ENCODE results near the gene HLA-G.

Gene HLA-G

GRCh38 chr6:29816030-29816429, 11.6 kb upstream of the HLA-G start:
- no peak overlapping the region for H3K27ac ChIP-seq (ENCODE audit: low read depth, low read length)
- H3K9me3 ChIP-seq (ENCODE audit: control insufficient read depth, insufficient read depth, low read length), result no peaks in the 10 kb centered on the region
- no peak overlapping the region for H3K9ac ChIP-seq (ENCODE audit: low read depth, low read length)

GRCh38 chr6:29818892-29819291, 8.7 kb upstream of the HLA-G start:
- no peak overlapping the region for H3K9ac ChIP-seq (ENCODE audit: low read depth, low read length)
- no peaks in the 10 kb centered on the region for H3K4me1 ChIP-seq (ENCODE audit: control insufficient read depth, insufficient read depth, low read length)
- H3K4me3 ChIP-seq (ENCODE audit: low read depth, low read length), result no peak overlapping the region
- H3K36me3 ChIP-seq (ENCODE audit: control insufficient read depth, insufficient read depth, low read length), result no peaks in the 10 kb centered on the region
- no peaks in the 10 kb centered on the region; the same call in 1 of the 2 replicates for H3K27me3 ChIP-seq (ENCODE audit: control insufficient read depth, insufficient read depth, low read length)
- no peak overlapping the region for H3K27ac ChIP-seq (ENCODE audit: low read depth, low read length)
- H3K9me3 ChIP-seq (ENCODE audit: control insufficient read depth, insufficient read depth, low read length), result no peaks in the 10 kb centered on the region

More at GRCh38 chr6:29816030-29816429, 11.6 kb upstream of the HLA-G start:
- H3K4me1 ChIP-seq (ENCODE audit: control insufficient read depth, insufficient read depth, low read length), result no peaks in the 10 kb centered on the region
- H3K27me3 ChIP-seq (ENCODE audit: control insufficient read depth, insufficient read depth, low read length), result no peaks in the 10 kb centered on the region
- no peak overlapping the region for H3K4me3 ChIP-seq (ENCODE audit: low read depth, low read length)
- H3K36me3 ChIP-seq (ENCODE audit: control insufficient read depth, insufficient read depth, low read length), result no peaks in the 10 kb centered on the region

- no peaks in the 10 kb centered on the region for H3K36me3 ChIP-seq (ENCODE audit: control insufficient read depth, insufficient read depth, low read length)
- peaks cover 37% of the 10 kb centered on the region for H3K27me3 ChIP-seq (ENCODE audit: control insufficient read depth, insufficient read depth, low read length)
- no peak overlapping the region for H3K4me3 ChIP-seq (ENCODE audit: low read depth, low read length)
- no peak overlapping the region for H3K9ac ChIP-seq (ENCODE audit: low read depth, low read length)
- no peaks in the 10 kb centered on the region for H3K4me1 ChIP-seq (ENCODE audit: control insufficient read depth, insufficient read depth, low read length)
- H3K9me3 ChIP-seq (ENCODE audit: control insufficient read depth, insufficient read depth, low read length), result no peaks in the 10 kb centered on the region
- no peak overlapping the region for H3K27ac ChIP-seq (ENCODE audit: low read depth, low read length)
These were observed 3.5 kb upstream of the HLA-G start for GRCh38 chr6:29824144-29824543.

GRCh38 chr6:29825848-29826247, 1.8 kb upstream of the HLA-G start:
- no peaks in the 10 kb centered on the region for H3K36me3 ChIP-seq (ENCODE audit: control insufficient read depth, insufficient read depth, low read length)
- H3K9ac ChIP-seq (ENCODE audit: low read depth, low read length), result no peak overlapping the region
- no peak overlapping the region for H3K27ac ChIP-seq (ENCODE audit: low read depth, low read length)
- H3K27me3 ChIP-seq (ENCODE audit: control insufficient read depth, insufficient read depth, low read length), result peaks cover 54% of the 10 kb centered on the region
- no peaks in the 10 kb centered on the region for H3K4me1 ChIP-seq (ENCODE audit: control insufficient read depth, insufficient read depth, low read length)
- no peaks in the 10 kb centered on the region for H3K9me3 ChIP-seq (ENCODE audit: control insufficient read depth, insufficient read depth, low read length)
- H3K4me3 ChIP-seq (ENCODE audit: low read depth, low read length), result no peak overlapping the region

GRCh38 chr6:29826271-29826670, 1.4 kb upstream of the HLA-G start:
- H3K27me3 ChIP-seq (ENCODE audit: control insufficient read depth, insufficient read depth, low read length), result peaks cover 57% of the 10 kb centered on the region
- H3K9ac ChIP-seq (ENCODE audit: low read depth, low read length), result no peak overlapping the region
- H3K9me3 ChIP-seq (ENCODE audit: control insufficient read depth, insufficient read depth, low read length), result no peaks in the 10 kb centered on the region
- H3K36me3 ChIP-seq (ENCODE audit: control insufficient read depth, insufficient read depth, low read length), result no peaks in the 10 kb centered on the region
- H3K4me3 ChIP-seq (ENCODE audit: low read depth, low read length), result no peak overlapping the region
- no peak overlapping the region for H3K27ac ChIP-seq (ENCODE audit: low read depth, low read length)
- no peaks in the 10 kb centered on the region for H3K4me1 ChIP-seq (ENCODE audit: control insufficient read depth, insufficient read depth, low read length)

GRCh38 chr6:29828471-29828797, 809 bp downstream of the HLA-G start:
- Histone ChIP-seq H3K9ac (ENCODE audit: low read depth, low read length) (no peak overlapping the region), H3K4me3 (ENCODE audit: low read depth, low read length) (peak overlapping the region; percentile 63)

GRCh38 chr6:29829766-29830165, 2.1 kb downstream of the HLA-G start:
- no peaks in the 10 kb centered on the region for H3K9me3 ChIP-seq (ENCODE audit: control insufficient read depth, insufficient read depth, low read length)
- no peak overlapping the region for H3K27ac ChIP-seq (ENCODE audit: low read depth, low read length)
- H3K27me3 ChIP-seq (ENCODE audit: control insufficient read depth, insufficient read depth, low read length), result peaks cover 60% of the 10 kb centered on the region
- H3K36me3 ChIP-seq (ENCODE audit: control insufficient read depth, insufficient read depth, low read length), result no peaks in the 10 kb centered on the region
- H3K4me1 ChIP-seq (ENCODE audit: control insufficient read depth, insufficient read depth, low read length), result no peaks in the 10 kb centered on the region
- H3K4me3 ChIP-seq (ENCODE audit: low read depth, low read length), result no peak overlapping the region
- H3K9ac ChIP-seq (ENCODE audit: low read depth, low read length), result no peak overlapping the region

More at GRCh38 chr6:29828471-29828797, 809 bp downstream of the HLA-G start:
- Histone ChIP-seq H3K9me3 (ENCODE audit: control insufficient read depth, insufficient read depth, low read length) (no peaks in the 10 kb centered on the region), H3K27me3 (ENCODE audit: control insufficient read depth, insufficient read depth, low read length) (peaks cover 60% of the 10 kb centered on the region), H3K4me1 (ENCODE audit: control insufficient read depth, insufficient read depth, low read length) (no peaks in the 10 kb centered on the region), H3K27ac (ENCODE audit: low read depth, low read length) (no peak overlapping the region), H3K36me3 (ENCODE audit: control insufficient read depth, insufficient read depth, low read length) (no peaks in the 10 kb centered on the region)

GRCh38 chr6:29830409-29830808, 2.8 kb downstream of the HLA-G start:
- no peaks in the 10 kb centered on the region for H3K9me3 ChIP-seq (ENCODE audit: control insufficient read depth, insufficient read depth, low read length)
- H3K4me1 ChIP-seq (ENCODE audit: control insufficient read depth, insufficient read depth, low read length), result no peaks in the 10 kb centered on the region
- H3K27ac ChIP-seq (ENCODE audit: low read depth, low read length), result no peak overlapping the region
- no peak overlapping the region for H3K9ac ChIP-seq (ENCODE audit: low read depth, low read length)
- H3K4me3 ChIP-seq (ENCODE audit: low read depth, low read length), result no peak overlapping the region
- H3K36me3 ChIP-seq (ENCODE audit: control insufficient read depth, insufficient read depth, low read length), result no peaks in the 10 kb centered on the region
- peaks cover 65% of the 10 kb centered on the region for H3K27me3 ChIP-seq (ENCODE audit: control insufficient read depth, insufficient read depth, low read length)

GRCh38 chr6:29831776-29832175, 4.2 kb downstream of the HLA-G start:
- H3K27me3 ChIP-seq (ENCODE audit: control insufficient read depth, insufficient read depth, low read length), result peaks cover 57% of the 10 kb centered on the region
- H3K27ac ChIP-seq (ENCODE audit: low read depth, low read length), result no peak overlapping the region
- no peak overlapping the region for H3K4me3 ChIP-seq (ENCODE audit: low read depth, low read length)
- H3K36me3 ChIP-seq (ENCODE audit: control insufficient read depth, insufficient read depth, low read length), result no peaks in the 10 kb centered on the region
- H3K9ac ChIP-seq (ENCODE audit: low read depth, low read length), result no peak overlapping the region
- no peaks in the 10 kb centered on the region for H3K4me1 ChIP-seq (ENCODE audit: control insufficient read depth, insufficient read depth, low read length)
- no peaks in the 10 kb centered on the region for H3K9me3 ChIP-seq (ENCODE audit: control insufficient read depth, insufficient read depth, low read length)

GRCh38 chr6:29834564-29835436, 7.2 kb downstream of the HLA-G start:
- Histone ChIP-seq H3K4me3 (ENCODE audit: low read depth, low read length) (no peak overlapping the region), H3K27me3 (ENCODE audit: control insufficient read depth, insufficient read depth, low read length) (peaks cover 27% of the 10 kb centered on the region), H3K27ac (ENCODE audit: low read depth, low read length) (no peak overlapping the region), H3K4me1 (ENCODE audit: control insufficient read depth, insufficient read depth, low read length) (no peaks in the 10 kb centered on the region), H3K9ac (ENCODE audit: low read depth, low read length) (no peak overlapping the region), H3K9me3 (ENCODE audit: control insufficient read depth, insufficient read depth, low read length) (no peaks in the 10 kb centered on the region), H3K36me3 (ENCODE audit: control insufficient read depth, insufficient read depth, low read length) (no peaks in the 10 kb centered on the region)

GRCh38 chr6:29839917-29840316, 12.3 kb downstream of the HLA-G start:
- H3K27ac ChIP-seq (ENCODE audit: low read depth, low read length), result no peak overlapping the region
- H3K27me3 ChIP-seq (ENCODE audit: control insufficient read depth, insufficient read depth, low read length), result peaks cover 10% of the 10 kb centered on the region; the same call in 1 of the 2 replicates
- peaks cover 7% of the 10 kb centered on the region; the same call in 1 of the 2 replicates for H3K4me1 ChIP-seq (ENCODE audit: control insufficient read depth, insufficient read depth, low read length)
- H3K9ac ChIP-seq (ENCODE audit: low read depth, low read length), result no peak overlapping the region
- H3K36me3 ChIP-seq (ENCODE audit: control insufficient read depth, insufficient read depth, low read length), result no peaks in the 10 kb centered on the region
- H3K4me3 ChIP-seq (ENCODE audit: low read depth, low read length), result no peak overlapping the region
- no peaks in the 10 kb centered on the region for H3K9me3 ChIP-seq (ENCODE audit: control insufficient read depth, insufficient read depth, low read length)
